Osteoblast (primary cell): ENCODE measurements around the gene NDST3. TPM values are rescaled to one million over a fixed set of nuclear protein-coding genes. Genes with fewer than 3 reads are reported as not detected.
A peak's percentile ranks its signal among the peaks of the same experiment; 100 is the strongest.

Experiments used
- DNase-seq: peaks from one replicate; pipeline ENCODE4 v3.0.0; 2011; ENCODE audit warnings: low spot score, mixed read lengths; ENCODE audit not compliant: insufficient read length; ENCODE audit errors: missing footprints
- H2AFZ ChIP-seq: 2 replicates; pipeline ENCODE4 v1.6.0; 2011; ENCODE audit warnings: mild to moderate bottlenecking, low read length
- H3K27ac ChIP-seq: 2 replicates; pipeline ENCODE4 v1.5.1; 2011; ENCODE audit warnings: mild to moderate bottlenecking, low read depth, low read length, moderate library complexity
- H3K27me3 ChIP-seq: 2 replicates; pipeline ENCODE4 v1.6.0; 2012; ENCODE audit warnings: mild to moderate bottlenecking, control low read depth, inconsistent platforms, low read length, moderate library complexity; ENCODE audit not compliant: insufficient read depth
- H3K36me3 ChIP-seq: 2 replicates; pipeline ENCODE4 v1.5.1; 2011; ENCODE audit warnings: mild to moderate bottlenecking, low read length, control low read depth, moderate library complexity; ENCODE audit not compliant: insufficient read depth
- H3K4me1 ChIP-seq: 2 replicates; pipeline ENCODE4 v1.5.1; 2011; ENCODE audit warnings: mild to moderate bottlenecking, low read length, control low read depth, moderate library complexity; ENCODE audit not compliant: insufficient read depth
- H3K4me2 ChIP-seq: 2 replicates; pipeline ENCODE4 v1.6.0; 2011; ENCODE audit warnings: mild to moderate bottlenecking, low read length; ENCODE audit not compliant: insufficient read depth
- H3K4me3 ChIP-seq: fragments of 200-600 bp; sonication (generic); 3 replicates; pipeline ENCODE4 v1.5.1; 2012; ENCODE audit warnings: mild to moderate bottlenecking, low read length, inconsistent platforms; ENCODE audit not compliant: insufficient read depth
- H3K79me2 ChIP-seq: 2 replicates; pipeline ENCODE4 v1.6.0; 2012; ENCODE audit warnings: mild to moderate bottlenecking, low read length, control low read depth, inconsistent platforms; ENCODE audit not compliant: insufficient read depth
- H3K9me3 ChIP-seq: 2 replicates; pipeline ENCODE4 v1.5.1; 2011; ENCODE audit warnings: low read depth, low read length, control low read depth
- H4K20me1 ChIP-seq: 2 replicates; pipeline ENCODE4 v1.6.0; 2012; ENCODE audit warnings: mild to moderate bottlenecking, low read length, control low read depth; ENCODE audit not compliant: insufficient read depth
- total RNA-seq: library from RNA; depleted of rRNA; stranded (reverse); fragments of >200 nt; gene quantifications from 2 replicates; pipeline ENCODE4 v1.2.3, GENCODE V29; 2012
- TF ChIP-seq, protein P1 (sequence below): IDR thresholded peaks from 2 replicates; pipeline ENCODE4 v1.5.1; 2011; ENCODE audit warnings: mild to moderate bottlenecking, low read depth, low read length, moderate library complexity; ENCODE audit errors: extremely low read depth

The NDST3 gene
- total RNA-seq, 1 donor = not detected

DNA sequence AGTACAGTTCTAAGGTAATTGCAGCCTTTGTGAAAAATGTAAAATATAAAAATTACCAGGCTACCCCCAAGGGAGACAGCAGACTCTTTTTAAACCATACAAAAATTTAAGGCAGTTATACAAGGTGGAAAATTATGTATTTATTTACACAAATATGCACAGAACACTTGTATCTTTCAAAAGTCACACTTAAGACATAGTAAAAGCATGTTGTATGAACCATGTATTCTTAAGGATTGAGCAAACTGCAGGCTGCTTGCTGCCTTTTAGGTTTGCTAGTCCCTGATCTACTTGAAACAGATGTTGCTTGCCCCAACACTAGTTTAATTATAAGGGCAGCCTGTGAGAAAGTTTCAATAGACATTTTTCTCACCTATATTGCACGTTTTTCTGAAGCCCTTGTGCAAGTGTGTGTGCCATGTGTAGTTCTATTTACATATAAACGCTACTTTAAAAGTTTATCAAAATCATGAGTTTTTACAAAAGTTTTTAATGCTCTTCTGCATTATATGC lies 245.7 kb downstream of the NDST3 start:
- Histone ChIP-seq H2AFZ (no peak overlapping the region), H3K4me1 (peaks cover 38% of the 10 kb centered on the region), H3K27ac (peak overlapping the region; percentile 96), H3K9me3 (no peaks in the 10 kb centered on the region), H3K4me2 (peak overlapping the region; percentile 84), H3K36me3 (peaks cover 18% of the 10 kb centered on the region), H4K20me1 (peaks cover 21% of the 10 kb centered on the region), H3K79me2 (peaks cover 19% of the 10 kb centered on the region), H3K4me3 (peak overlapping the region; percentile 94), H3K27me3 (no peaks in the 10 kb centered on the region)
- no peak for DNase-seq
- TF ChIP-seq, protein P1, sequence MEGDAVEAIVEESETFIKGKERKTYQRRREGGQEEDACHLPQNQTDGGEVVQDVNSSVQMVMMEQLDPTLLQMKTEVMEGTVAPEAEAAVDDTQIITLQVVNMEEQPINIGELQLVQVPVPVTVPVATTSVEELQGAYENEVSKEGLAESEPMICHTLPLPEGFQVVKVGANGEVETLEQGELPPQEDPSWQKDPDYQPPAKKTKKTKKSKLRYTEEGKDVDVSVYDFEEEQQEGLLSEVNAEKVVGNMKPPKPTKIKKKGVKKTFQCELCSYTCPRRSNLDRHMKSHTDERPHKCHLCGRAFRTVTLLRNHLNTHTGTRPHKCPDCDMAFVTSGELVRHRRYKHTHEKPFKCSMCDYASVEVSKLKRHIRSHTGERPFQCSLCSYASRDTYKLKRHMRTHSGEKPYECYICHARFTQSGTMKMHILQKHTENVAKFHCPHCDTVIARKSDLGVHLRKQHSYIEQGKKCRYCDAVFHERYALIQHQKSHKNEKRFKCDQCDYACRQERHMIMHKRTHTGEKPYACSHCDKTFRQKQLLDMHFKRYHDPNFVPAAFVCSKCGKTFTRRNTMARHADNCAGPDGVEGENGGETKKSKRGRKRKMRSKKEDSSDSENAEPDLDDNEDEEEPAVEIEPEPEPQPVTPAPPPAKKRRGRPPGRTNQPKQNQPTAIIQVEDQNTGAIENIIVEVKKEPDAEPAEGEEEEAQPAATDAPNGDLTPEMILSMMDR = no peak

DNA sequence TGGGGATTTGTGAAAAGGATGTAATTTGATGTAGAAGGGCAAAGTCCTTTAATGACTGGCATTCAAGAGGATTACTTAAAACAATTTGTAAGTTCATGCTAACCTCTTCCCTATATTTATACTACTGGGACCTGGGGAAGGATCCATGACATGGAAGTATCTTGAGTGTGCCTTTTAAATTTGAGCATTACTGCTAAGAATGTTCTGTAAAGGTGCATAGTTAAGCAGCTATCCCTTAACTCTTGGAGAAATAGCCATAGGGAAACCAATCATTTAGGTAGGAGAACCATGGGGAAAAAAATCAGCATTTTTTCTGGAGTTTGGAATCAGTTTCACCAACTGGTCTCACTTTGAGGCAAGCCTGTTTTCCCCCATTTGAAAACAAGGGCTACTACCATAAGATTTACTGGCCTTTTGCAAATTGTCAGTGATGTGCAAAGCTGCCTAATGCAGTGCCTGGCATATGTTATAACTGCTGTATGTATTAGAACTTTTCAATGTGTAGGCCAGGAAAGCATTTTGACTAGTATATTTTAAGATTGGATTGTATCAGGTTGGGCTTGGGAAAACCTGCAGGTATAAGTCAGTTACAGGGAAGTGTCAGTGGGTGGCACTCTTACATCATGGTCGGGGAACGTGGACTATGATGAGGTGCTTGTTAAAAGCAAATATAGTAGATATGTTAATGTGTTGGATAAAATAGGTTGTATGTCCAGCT lies 246.4 kb downstream of the NDST3 start:
- H3K27ac ChIP-seq = peak overlapping the region; percentile 96

DNA sequence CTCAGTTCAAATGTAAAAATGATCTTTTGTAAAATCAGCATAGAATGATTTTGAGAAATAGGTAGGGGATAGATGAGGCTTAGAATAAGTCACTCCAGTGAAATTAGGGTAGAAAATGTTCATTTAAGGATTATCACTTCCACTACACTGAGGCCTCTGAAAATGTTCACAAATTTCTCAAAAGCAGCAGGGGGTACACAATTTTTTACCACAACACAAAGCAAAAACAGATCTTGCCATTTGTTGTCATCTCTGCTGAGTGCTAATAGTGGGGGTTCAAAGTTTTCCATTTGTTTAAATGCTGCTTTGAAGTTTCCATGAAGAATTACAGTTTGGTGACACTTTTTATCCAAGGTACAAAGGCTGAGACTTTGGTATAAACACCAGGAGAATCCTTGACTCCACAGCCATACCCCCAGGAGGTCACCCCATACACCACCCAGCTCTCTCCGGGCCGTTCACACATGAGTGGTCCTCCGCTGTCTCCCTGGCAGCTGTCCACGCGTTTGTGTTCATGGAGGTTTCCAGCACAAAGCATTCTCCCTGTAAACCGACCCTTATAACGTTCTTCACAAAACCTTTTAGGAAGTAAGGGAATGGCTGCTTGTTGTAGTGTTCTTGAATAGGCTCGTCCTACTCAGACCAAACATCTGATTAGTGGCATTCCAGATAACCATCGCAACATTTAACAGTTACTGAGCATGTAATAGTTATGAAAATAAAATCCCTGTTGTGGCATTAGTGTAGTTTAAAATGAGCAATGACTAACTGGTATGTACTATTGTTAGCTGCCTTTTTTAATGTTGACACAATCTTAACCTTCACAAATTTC lies 247.5 kb downstream of the NDST3 start:
- Histone ChIP-seq H3K79me2 (peaks cover 19% of the 10 kb centered on the region), H3K27me3 (no peaks in the 10 kb centered on the region), H4K20me1 (peaks cover 21% of the 10 kb centered on the region), H3K9me3 (no peaks in the 10 kb centered on the region), H3K4me3 (peak overlapping the region; percentile 94), H3K36me3 (peaks cover 18% of the 10 kb centered on the region), H2AFZ (no peak overlapping the region), H3K4me2 (peak overlapping the region; percentile 84), H3K27ac (peak overlapping the region; percentile 61), H3K4me1 (peaks cover 38% of the 10 kb centered on the region)
- no peak for DNase-seq
- TF ChIP-seq, protein P1 = no peak

More for the DNA sequence above, 246.4 kb downstream of the NDST3 start:
- Histone ChIP-seq H2AFZ (no peak overlapping the region), H3K4me1 (peaks cover 38% of the 10 kb centered on the region), H3K27me3 (no peaks in the 10 kb centered on the region), H3K79me2 (peaks cover 19% of the 10 kb centered on the region), H4K20me1 (peaks cover 21% of the 10 kb centered on the region), H3K9me3 (no peaks in the 10 kb centered on the region), H3K4me2 (peak overlapping the region; percentile 84), H3K36me3 (peaks cover 18% of the 10 kb centered on the region), H3K4me3 (peak overlapping the region; percentile 94)
- TF ChIP-seq, protein P1 = peak; percentile 70
- no peak for DNase-seq

DNA sequence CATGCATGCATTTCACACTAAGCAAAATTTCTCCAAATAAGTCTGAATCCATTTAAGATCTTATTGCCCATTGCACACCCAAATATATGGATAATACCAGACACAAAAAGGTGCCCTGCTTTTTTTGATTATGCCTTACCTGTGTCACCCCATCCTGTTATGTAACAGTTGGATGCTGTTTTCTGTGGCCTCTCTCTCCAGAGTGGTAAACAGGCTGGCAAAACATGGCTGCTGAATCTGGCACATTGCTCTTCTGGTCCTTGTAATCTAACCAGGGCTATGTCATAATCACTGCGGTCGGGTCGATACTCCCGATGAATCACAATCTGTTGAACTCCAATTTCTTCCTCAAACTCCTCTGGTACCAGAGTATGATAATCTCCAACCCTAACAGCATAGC lies 248.4 kb downstream of the NDST3 start:
- DNase-seq = no peak
- Histone ChIP-seq H3K9me3 (no peaks in the 10 kb centered on the region), H4K20me1 (peaks cover 21% of the 10 kb centered on the region), H3K4me1 (peaks cover 46% of the 10 kb centered on the region), H3K4me2 (peak overlapping the region; percentile 3), H2AFZ (no peak overlapping the region), H3K36me3 (peaks cover 18% of the 10 kb centered on the region), H3K4me3 (no peak overlapping the region), H3K27me3 (no peaks in the 10 kb centered on the region), H3K79me2 (peaks cover 19% of the 10 kb centered on the region), H3K27ac (peak overlapping the region; percentile 61)
- TF ChIP-seq, protein P1 = no peak
